GM18873 (cell line): ENCODE data around the gene NOP14.
"Not testable (repeated sequence)": the region's sequence is repeated elsewhere in the genome, so short reads cannot be mapped to it uniquely, and the experiment has no call there.

Experiments used
- ATAC-seq: cut with Tn5 transposase; IDR thresholded peaks from one replicate; pipeline ENCODE4 v1.9.1; 2021; ENCODE audit warnings: mild to moderate bottlenecking, moderate library complexity, moderate number of reproducible peaks; ENCODE audit not compliant: unreplicated experiment, low FRiP score

The NOP14 gene

GRCh38 chr4:2932951-2933565 lies 30.1 kb downstream of the NOP14 start:
- no peak for ATAC-seq

GRCh38 chr4:2932321-2932950 lies 30.8 kb downstream of the NOP14 start:
- ATAC-seq, result no peak

DNA sequence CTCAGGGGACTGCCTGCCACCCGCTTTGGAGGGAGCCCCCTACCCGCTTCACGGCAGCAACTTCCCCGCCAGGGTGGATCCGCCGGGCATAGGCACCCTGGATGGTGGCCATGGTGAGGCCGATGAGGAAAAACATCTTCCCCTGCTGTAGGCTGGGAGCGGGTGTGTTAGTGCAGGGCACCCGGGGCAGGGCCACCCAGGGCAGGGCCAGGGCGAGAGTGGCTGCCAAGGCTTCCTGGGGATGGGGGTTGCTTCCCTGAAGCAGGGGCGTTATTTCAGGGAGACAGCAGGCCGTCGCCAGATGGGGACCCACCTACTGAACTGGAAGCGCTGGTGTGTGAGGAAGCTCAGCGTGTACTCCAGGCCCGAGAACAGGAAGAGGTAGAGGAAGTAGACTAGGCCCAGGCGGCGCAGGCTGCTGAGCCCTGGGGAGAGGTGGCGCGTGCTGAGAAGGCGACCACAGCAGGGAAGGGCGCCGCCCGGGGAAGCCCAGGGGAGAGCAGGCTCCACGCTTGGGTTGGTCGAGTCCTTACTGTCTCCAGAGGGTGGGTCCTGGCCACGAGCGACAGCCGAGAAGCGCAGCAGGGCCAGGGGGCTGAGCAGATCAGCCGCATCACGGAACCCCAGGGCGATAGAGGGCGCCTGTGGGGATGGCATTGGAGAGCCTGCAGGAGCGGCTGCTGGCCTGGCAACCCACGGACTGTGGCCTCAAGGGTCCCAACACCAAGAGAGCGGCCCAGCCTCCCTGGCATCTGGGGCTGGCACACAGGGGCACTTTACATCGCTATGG lies 31.5 kb downstream of the NOP14 start:
- ATAC-seq, result no peak

GRCh38 chr4:2930758-2931511 lies 32.3 kb downstream of the NOP14 start:
- ATAC-seq, result no peak

- ATAC-seq, result no peak
These were observed 33.0 kb downstream of the NOP14 start for GRCh38 chr4:2930135-2930757.

- ATAC-seq, result no peak
These were observed 33.7 kb downstream of the NOP14 start for GRCh38 chr4:2929469-2929868.

GRCh38 chr4:2928242-2929176 lies 34.7 kb downstream of the NOP14 start:
- no peak for ATAC-seq

DNA sequence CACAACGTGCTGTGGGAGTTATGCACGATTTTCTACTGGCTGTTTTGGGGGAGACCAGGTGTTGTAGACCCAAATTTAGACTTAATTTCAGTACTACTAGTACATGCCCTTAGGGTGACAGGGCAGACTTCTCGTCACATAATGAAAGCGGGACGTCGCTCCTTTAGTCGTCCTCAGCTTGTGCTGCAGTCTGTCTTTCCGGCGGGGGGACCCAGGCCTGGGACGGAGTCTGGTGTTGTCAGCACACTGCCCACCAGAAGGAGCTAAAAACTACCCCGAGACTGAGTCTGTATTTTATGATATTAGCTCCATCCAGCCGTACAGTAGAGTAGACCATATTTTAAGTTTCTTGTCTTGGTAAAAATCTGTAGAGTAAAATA lies 35.5 kb downstream of the NOP14 start:
- no peak for ATAC-seq

GRCh38 chr4:2927016-2927695 lies 36.0 kb downstream of the NOP14 start:
- no peak for ATAC-seq

DNA sequence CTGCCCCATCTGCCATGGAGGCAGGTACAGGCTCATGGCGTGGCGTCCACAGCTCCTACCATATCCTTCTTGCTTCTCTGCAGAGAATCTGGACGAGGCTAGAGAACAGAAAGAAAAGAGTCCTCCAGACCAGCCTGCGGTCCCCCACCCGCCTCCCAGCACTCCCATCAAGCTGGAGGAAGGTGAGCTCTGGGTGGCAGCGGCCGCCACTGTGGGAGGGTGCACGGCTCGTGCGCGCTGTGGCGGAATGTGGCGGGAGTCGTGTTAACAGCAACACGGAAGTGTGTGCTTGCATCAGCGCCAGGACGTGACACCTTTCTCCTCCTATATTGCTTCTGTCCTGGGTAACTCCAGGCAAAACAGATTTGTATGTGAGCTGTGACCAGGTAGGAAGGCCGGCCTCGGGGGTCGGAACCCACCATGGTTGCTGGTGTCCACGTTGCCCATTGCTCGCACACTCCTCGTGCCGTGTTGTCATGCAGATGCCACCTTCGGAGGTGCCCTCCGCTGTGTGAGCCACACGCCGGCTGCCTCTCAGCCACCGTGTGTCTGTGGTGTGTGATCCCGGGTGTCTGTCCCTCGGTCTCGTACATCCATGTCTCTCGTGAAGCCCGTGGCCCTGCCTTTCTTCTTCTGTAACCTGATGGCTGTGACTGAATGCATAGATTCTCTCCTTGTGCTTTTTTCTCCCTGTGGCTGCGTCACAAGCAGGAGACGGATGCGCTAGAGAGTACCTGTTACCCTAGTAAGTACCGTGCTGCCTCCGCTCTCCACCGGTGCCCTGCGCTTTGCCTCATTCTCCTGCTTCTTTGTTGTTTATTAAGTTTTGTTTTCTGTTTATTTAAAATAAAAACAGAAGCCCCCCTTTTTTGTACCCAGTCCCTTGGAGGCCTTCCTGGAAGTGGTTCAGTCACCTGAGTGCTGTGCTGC lies 37.0 kb downstream of the NOP14 start:
- no peak for ATAC-seq

DNA sequence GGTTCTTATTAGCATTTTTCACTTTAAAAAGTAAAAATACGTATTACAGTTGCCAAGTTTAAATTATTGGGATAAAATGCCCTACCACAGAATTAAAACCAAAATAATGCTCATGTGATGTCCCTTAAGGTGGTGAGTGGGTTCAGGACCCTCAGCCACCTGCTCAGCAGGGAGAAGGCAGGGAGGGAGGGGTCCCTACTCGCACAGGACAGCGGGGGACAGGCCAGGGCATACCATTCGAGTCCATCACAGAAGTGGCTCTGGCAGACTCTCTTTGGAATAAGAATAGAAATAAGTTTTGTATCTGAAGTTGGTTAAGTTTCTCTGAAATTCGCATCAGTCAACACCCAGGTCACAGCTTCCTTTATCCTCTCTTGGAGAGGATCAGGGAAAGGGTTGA lies 37.7 kb downstream of the NOP14 start:
- no peak for ATAC-seq

DNA sequence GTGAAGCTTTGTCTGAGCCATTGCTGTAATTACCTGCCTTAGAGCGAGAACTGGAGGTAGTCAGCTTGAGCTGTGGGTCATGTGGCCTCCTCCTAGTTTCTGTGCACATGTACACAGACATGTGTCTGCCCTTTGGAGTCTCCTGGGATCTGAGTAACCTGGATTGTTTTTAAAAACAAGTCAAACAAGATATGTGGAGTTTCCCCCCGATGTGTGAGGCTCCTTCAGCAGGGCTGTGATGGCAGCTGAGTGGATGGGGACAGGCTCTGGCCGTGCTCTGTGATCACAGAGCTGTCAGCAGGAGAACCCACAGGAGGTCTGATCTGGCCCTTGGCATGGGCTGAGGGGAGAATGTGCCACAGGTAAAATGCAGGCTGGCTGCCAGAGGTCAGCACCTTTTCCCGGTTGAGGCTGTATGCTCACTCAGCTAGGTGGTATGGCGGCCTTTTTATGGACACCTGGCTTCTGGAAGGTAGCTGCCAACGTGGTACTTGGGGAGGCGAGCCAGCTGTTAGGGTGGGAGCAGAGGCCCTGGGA lies 38.4 kb downstream of the NOP14 start:
- no peak for ATAC-seq

DNA sequence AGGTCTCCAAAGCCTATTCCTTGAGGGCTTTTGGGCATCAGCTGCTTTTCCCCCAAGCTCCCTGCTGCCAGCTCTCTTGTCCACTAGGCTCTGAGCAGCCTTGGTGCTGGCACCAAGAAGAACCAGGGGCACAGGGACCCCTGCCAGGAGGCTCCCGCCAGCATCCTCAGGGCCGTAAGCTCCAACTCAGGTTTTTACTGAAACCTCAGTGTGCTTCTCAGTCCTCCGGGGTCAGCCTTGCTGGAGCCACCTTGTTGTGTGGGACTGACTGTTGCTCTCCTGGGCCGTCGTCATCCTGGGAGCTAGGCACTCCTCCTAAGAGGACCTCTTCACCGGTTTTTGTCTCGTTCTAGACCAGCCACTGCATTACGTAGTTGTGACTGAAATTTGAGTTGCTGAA lies 38.9 kb downstream of the NOP14 start:
- no peak for ATAC-seq

DNA sequence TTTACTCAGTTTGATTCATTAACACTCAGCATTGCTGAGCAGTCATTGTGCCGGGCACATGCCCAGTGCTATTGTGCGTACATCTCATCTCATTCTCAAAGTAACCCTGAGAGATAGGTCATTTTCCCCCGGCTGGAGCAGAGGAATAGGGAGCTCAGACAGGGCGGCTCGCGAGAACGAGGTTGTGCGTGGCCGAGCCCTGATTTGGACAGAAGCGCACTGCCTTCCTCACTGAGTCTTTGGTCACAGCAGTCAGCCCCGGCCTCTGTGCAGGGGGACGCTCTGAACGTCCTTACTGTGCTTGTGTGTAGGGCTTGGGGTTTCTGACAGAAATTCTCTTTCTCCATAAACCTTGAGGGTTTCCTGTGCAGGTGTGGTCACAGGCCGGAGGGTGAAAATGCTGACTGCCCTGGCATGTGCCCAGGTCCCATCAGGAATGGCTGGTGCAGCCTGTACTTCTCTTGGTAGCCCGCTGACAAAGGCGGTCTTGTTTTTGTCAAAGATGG lies 39.5 kb downstream of the NOP14 start:
- no peak for ATAC-seq

DNA sequence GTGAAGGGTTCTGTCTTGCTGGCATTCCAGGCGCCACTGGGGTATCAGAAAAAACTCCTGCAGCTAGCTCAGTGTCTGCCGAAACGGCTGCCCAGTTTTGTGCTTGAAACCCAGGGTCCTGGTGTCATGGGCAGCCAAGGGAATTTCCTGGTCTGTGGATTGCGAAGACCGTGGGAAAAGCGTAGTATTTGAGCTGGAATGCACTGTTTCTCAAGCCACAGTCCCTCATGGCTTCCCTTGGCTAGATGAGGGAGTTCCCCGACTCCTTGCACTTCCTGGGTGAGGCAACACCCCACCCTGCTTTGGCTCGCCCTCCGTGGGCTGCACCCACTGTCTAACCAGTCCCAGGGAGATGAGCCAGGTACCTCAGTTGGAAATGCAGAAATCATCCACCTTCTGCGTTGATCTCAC lies 40.1 kb downstream of the NOP14 start:
- ATAC-seq, result no peak

- ATAC-seq, result not testable (repeated sequence)
These were observed 40.6 kb downstream of the NOP14 start for GRCh38 chr4:2922453-2923101.

DNA sequence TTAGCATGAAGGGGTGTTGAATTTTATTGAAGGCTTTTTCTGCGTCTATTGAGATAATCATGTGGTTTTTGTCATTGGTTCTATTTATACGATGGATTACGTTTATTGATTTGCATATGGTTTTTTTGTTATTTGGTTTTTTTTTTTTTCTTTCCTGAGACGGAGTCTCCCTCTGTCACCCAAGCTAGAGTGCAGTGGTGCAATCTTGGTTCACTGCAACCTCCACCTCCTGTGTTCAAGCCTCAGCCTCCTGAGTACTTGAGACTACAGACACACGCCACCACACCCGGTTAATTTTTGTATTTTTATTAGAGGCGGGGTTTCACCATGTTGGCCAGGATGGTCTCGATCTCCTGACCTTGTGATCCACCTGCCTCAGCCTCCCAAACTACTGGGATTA lies 44.5 kb downstream of the NOP14 start:
- not testable (repeated sequence) for ATAC-seq
